ENCODE data around the gene MPLKIP.

Gene MPLKIP

DNA sequence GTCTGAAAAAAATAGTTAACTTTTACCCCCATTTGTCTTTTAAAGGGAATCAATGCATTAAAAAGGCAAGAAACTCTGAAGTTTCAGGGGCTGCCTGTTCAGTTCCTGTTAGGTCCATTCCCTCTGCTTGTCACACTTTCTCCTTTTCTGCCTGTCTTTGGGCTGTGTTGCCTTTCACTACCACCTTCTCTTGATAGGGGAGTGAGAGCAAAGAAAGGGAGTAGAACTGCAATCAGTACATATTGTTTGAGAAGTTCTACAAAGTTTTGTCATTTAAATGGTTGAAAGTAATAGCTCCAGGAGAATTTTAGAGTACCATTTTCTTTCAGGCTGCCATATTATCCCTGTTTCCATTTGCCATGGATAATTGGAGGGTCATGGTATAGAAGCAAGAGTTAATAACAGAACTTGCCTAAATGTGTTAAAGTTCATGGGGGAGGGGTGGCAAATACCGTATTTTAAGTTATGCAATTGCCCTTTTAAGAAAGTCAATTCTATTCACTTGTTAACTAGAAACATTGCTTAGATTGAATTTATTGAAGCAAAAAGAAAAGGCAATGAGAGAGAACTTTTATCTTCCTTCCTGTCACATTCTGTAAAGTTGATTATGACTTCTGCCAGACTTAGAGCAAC is 38.6 kb downstream of the MPLKIP start:
- H3K27ac ChIP-seq, result no peak overlapping the region
- TF ChIP-seq ZFX (IDR thresholded peaks at IDR 0.05; ENCODE audit: borderline replicate concordance) (no peak), CTCF (IDR thresholded peaks at IDR 0.05) (no peak)

- TF ChIP-seq CTCF (IDR thresholded peaks at IDR 0.05) (no peak), ZFX (IDR thresholded peaks at IDR 0.05; ENCODE audit: borderline replicate concordance) (no peak)
- H3K27ac ChIP-seq, result no peak overlapping the region
These were observed 39.2 kb downstream of the MPLKIP start for GRCh38 chr7:40095230-40095629.

GRCh38 chr7:40093631-40094350 is 40.6 kb downstream of the MPLKIP start:
- TF ChIP-seq ZFX (IDR thresholded peaks at IDR 0.05; ENCODE audit: borderline replicate concordance) (no peak), CTCF (IDR thresholded peaks at IDR 0.05) (no peak)
- H3K27ac ChIP-seq, result no peak overlapping the region

DNA sequence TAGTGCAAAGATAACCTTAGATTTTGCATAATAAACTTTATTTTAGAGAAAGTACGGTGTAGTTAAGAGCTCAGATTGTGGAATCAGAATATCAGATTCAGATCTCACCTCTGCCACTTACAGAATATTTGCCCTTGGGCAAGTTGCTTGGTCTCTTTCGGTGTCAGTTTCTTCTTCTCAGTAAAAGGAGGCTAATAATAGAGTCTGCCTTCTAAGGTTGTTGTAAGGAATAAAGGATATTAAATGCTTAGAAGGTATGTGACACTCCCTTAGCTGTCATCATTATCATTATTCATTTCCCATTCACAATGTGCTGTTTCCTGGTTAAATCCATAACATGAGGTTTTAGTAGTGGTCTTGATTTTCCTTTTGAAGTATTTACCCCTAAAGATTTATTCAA is 42.2 kb downstream of the MPLKIP start:
- no peak overlapping the region for H3K27ac ChIP-seq
- TF ChIP-seq ZFX (IDR thresholded peaks at IDR 0.05; ENCODE audit: borderline replicate concordance) (no peak), CTCF (IDR thresholded peaks at IDR 0.05) (no peak)

- no peak for TF ChIP-seq ZFX (IDR thresholded peaks at IDR 0.05; ENCODE audit: borderline replicate concordance)
- H3K27ac ChIP-seq, result no peak overlapping the region
These were observed 56.6 kb downstream of the MPLKIP start for GRCh38 chr7:40077849-40078248.

Measured in 22Rv1 (cell line).